Activated naive CD8-positive, alpha-beta T cell treated with anti-CD3 and anti-CD28 coated beads for 36 hours (primary cell): ENCODE results near the gene HLCS. TPM values are rescaled to one million over a fixed set of nuclear protein-coding genes. Genes with fewer than 3 reads are reported as not detected.

Experiments used
- DNase-seq: peaks from one replicate; pipeline ENCODE4 v3.0.0; 2021
- H3K27ac Mint-ChIP-seq: one replicate; pipeline ENCODE4 v1.8.0; 2022; ENCODE audit warnings: mild to moderate bottlenecking, moderate library complexity, mixed read lengths
- H3K27me3 Mint-ChIP-seq: one replicate; pipeline ENCODE4 v1.8.0; 2022; ENCODE audit warnings: mild to moderate bottlenecking, mixed read lengths
- H3K36me3 Mint-ChIP-seq: one replicate; pipeline ENCODE4 v1.8.0; 2021; ENCODE audit warnings: mild to moderate bottlenecking, mixed read lengths
- H3K4me1 Mint-ChIP-seq: one replicate; pipeline ENCODE4 v1.8.0; 2021; ENCODE audit warnings: mixed read lengths
- H3K4me3 Mint-ChIP-seq: one replicate; pipeline ENCODE4 v1.8.0; 2022; ENCODE audit warnings: mild to moderate bottlenecking, moderate library complexity, mixed read lengths
- H3K9me3 Mint-ChIP-seq: one replicate; pipeline ENCODE4 v1.8.0; 2022; ENCODE audit warnings: mixed read lengths
- total RNA-seq, 2 experiments: library from RNA; stranded (reverse); gene quantifications; one replicate each; pipeline ENCODE4 v1.2.3, GENCODE V29; 2021

Gene HLCS
- total RNA-seq, 2 experiments from 2014 or later: 12.2 to 13.7 TPM

DNA sequence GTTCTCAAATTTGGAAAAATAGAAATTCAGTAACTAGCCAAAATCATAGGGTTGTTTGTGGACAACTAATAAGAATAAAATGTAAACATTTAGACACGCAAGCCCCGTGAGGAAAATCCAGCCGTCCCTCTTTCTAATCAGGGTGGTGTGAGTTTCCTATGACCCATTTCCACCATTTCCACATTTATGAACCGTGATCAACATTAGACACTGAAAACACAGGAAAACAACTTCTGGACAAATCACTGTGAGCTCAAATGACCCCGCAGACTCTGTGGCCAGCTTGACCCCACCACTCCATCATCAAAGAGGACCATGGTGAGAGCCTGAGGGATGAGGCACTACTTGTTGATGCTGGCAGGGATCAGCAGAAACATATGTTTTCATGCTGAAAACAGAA lies 166.6 kb downstream of the HLCS start:
- H3K27ac Mint-ChIP-seq: no peak overlapping the region
- H3K27me3 Mint-ChIP-seq: no peaks in the 10 kb centered on the region
- H3K4me1 Mint-ChIP-seq: no peaks in the 10 kb centered on the region
- H3K9me3 Mint-ChIP-seq: peaks cover 21% of the 10 kb centered on the region
- H3K4me3 Mint-ChIP-seq: no peak overlapping the region
- no peak for DNase-seq
- peaks cover 42% of the 10 kb centered on the region for H3K36me3 Mint-ChIP-seq

DNA sequence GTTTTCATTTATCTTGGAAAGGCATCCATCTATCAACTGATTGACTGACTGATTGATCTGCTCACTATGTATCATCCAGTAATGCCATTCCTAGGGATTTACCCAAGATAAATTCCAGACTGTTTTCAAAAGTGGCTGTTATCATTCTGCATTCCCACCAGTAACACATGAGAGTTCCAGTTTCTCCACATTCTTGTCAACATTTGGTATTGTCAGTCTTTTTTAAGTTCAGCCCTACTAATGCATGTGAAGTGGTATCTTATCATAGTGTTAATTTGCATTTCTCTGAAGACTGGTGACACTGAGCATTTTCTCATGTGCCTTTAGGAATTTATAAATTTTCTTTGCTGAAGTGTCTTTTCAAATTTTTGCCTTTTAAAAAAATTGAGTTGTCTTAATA lies 168.0 kb downstream of the HLCS start:
- H3K4me1 Mint-ChIP-seq: no peaks in the 10 kb centered on the region
- no peak for DNase-seq
- no peak overlapping the region for H3K27ac Mint-ChIP-seq
- peaks cover 21% of the 10 kb centered on the region for H3K9me3 Mint-ChIP-seq
- peaks cover 46% of the 10 kb centered on the region for H3K36me3 Mint-ChIP-seq
- no peaks in the 10 kb centered on the region for H3K27me3 Mint-ChIP-seq
- no peak overlapping the region for H3K4me3 Mint-ChIP-seq

DNA sequence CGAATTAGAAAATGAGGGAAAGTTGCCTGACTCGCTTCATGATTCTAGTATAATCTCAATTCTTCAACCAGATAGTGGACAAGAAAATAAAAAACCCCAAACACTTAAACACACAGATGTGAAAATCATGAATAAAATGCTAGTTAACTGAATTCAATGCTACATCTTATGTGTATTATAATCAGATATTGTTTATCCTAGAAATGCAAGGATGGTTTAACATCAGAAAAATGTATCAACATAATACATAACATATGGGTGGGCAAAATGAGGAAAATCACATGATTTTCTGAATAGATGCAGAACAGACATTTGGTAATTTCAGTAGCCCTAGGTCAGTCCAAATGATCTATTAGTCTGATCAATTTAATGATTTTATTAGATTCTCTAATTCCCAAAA lies 170.4 kb downstream of the HLCS start:
- Mint-ChIP-seq H3K4me3 (no peak overlapping the region), H3K4me1 (peaks cover 3% of the 10 kb centered on the region), H3K9me3 (peaks cover 21% of the 10 kb centered on the region), H3K27me3 (no peaks in the 10 kb centered on the region), H3K36me3 (peaks cover 39% of the 10 kb centered on the region), H3K27ac (no peak overlapping the region)
- no peak for DNase-seq

DNA sequence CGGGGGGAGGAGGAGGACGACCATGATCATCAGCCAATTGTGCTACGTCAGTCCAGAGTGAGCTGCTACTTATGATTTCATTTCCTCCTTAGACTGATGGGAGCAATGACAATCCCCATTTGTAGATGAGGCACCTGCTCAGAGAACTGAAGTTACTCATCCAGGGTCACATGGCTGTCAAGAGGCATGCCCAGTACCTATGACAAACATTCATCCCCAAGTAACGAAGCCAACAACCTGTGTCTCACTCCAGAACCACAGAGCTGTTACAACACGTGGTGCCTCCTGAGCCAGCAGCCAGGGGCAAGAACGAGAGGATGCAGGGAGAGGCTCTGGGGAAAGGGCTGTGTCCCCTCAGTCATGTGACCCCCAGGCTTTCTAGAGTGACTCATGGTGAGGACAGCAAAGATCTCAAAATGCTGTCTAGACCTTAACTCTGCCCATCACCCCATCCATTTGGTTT lies 173.9 kb downstream of the HLCS start:
- Mint-ChIP-seq H3K4me3 (no peak overlapping the region), H3K9me3 (peaks cover 6% of the 10 kb centered on the region), H3K27me3 (no peaks in the 10 kb centered on the region), H3K27ac (no peak overlapping the region), H3K36me3 (peaks cover 16% of the 10 kb centered on the region), H3K4me1 (peaks cover 3% of the 10 kb centered on the region)
- no peak for DNase-seq

DNA sequence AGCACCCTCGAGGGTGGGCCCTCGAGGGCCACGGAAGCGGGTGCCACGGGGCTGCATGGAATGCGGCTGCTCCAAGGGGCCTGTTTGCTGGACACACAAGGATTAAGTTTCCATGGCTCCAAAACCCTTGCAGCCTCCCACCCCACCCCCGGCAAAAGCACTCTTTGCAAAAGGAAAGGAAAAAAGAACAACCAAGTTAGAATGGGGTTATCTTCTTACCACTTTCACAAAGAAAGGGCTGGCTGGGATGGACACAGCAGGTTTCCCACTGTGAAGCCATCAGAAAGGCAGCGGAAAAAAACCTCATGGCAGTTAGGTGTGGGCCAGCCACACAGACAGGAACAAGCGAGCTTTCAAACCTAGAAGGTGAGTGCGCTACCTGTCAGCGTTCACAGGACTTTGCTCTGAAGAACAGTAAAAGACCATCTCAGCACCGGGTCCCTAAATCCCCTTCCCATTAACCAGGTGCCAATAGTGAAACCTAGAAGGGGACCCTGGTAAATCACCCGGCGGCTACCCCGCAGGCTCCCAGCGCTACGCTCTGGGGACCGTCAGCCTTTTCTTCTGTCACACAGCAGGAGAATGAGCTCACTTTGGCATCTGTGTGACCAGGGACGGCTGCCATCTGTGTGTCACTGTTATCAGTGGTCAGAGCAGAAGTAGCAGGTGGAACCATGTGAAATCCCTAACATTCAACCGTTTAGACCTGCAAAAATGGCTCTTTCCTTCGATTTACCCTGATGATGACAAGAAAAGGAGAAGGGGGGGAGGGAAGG lies 174.6 kb downstream of the HLCS start:
- no peaks in the 10 kb centered on the region for H3K27me3 Mint-ChIP-seq
- H3K9me3 Mint-ChIP-seq: peaks cover 6% of the 10 kb centered on the region
- no peak overlapping the region for H3K27ac Mint-ChIP-seq
- H3K4me1 Mint-ChIP-seq: peaks cover 3% of the 10 kb centered on the region
- no peak for DNase-seq
- peaks cover 13% of the 10 kb centered on the region for H3K36me3 Mint-ChIP-seq
- no peak overlapping the region for H3K4me3 Mint-ChIP-seq

DNA sequence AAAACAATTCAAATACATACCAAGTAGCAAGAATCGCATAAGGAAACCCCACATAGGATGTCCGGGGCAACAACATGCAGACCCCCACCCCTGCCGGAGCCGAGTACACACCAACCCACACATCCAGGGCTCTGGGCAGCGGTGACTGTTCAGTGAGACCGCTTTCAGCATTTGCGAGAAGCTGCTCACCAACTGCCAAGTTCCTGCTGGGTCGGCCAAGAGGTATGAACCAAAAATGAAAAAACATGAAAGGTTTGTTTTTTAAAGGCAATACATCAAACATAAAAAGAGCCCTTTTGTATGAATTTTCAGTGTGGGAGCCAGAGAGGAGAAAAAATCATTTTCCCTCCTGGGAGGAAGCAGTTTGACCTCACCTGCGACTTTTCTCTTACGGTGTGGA lies 175.3 kb downstream of the HLCS start:
- Mint-ChIP-seq H3K27me3 (no peaks in the 10 kb centered on the region), H3K27ac (no peak overlapping the region), H3K4me3 (no peak overlapping the region), H3K9me3 (peaks cover 2% of the 10 kb centered on the region), H3K4me1 (peaks cover 3% of the 10 kb centered on the region), H3K36me3 (peaks cover 16% of the 10 kb centered on the region)
- DNase-seq: no peak

DNA sequence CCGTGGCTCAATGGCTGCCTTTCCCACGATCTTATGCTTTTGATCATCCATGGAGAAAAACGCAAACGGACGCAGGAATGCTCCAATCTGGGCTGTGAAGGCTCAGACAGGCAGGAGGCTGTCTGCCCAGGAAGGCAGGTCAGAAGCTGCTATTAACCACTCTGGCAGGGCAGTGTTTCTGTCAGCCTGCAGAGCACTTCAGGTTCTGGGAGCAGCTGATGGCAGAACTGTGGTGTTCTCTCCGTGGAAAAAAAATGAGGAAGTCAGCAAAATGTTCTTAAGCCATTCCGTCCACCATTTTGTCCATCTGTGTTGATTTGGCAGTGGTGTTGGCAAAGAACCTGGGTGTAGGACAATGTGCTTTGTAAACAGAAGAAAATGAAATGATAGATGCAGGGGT lies 175.9 kb downstream of the HLCS start:
- Mint-ChIP-seq H3K27ac (no peak overlapping the region), H3K4me1 (peaks cover 3% of the 10 kb centered on the region), H3K36me3 (peaks cover 16% of the 10 kb centered on the region), H3K9me3 (no peaks in the 10 kb centered on the region), H3K27me3 (no peaks in the 10 kb centered on the region), H3K4me3 (no peak overlapping the region)
- no peak for DNase-seq

DNA sequence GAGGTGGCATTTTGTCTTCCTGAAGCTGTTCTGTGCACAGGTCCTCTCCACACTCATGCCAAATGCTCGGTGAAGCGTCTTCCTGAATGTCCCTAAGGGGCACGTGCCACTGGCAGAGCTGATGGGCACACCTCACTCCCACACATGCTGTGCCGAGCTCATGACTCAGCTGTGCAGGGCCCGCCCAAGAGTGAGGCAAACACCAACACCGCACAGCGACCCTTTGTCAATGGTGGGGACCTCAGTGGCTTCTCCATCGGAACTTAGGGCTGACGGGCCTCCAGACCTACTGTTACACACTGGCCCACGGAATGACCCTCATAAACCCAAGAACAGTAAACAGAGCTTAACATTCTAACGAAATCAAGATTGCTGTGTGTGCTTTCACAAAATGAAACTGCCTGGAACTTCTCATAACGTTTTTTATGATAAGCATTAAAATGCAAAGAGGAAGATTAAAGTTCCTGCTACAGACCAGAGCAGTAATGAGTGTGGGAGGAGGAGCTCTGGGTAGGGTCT lies 178.3 kb downstream of the HLCS start:
- H3K9me3 Mint-ChIP-seq: no peaks in the 10 kb centered on the region
- no peak overlapping the region for H3K4me3 Mint-ChIP-seq
- H3K36me3 Mint-ChIP-seq: peaks cover 5% of the 10 kb centered on the region
- peaks cover 3% of the 10 kb centered on the region for H3K4me1 Mint-ChIP-seq
- DNase-seq: no peak
- H3K27me3 Mint-ChIP-seq: no peaks in the 10 kb centered on the region
- no peak overlapping the region for H3K27ac Mint-ChIP-seq

DNA sequence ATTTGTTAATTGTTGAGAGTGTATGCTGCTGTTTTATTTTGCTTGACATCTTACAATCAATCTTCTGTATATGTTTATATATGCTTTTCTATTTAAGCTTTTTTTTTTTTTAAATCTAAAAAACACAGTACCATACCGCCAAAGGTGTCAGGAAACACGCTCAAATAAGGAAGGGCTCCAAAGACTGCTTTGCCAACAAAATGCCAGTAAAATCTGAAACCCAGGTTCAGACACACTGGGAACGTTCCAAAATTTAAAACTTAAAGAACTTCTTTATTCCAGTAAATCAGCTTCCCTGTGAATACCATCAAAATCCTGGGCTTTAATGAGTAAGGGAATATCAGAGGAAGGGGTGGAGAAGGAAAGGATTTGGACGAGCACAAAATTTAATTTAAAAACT lies 180.3 kb downstream of the HLCS start:
- Mint-ChIP-seq H3K27me3 (no peaks in the 10 kb centered on the region), H3K27ac (no peak overlapping the region), H3K36me3 (peaks cover 5% of the 10 kb centered on the region), H3K4me1 (no peaks in the 10 kb centered on the region), H3K9me3 (no peaks in the 10 kb centered on the region), H3K4me3 (no peak overlapping the region)
- DNase-seq: no peak

DNA sequence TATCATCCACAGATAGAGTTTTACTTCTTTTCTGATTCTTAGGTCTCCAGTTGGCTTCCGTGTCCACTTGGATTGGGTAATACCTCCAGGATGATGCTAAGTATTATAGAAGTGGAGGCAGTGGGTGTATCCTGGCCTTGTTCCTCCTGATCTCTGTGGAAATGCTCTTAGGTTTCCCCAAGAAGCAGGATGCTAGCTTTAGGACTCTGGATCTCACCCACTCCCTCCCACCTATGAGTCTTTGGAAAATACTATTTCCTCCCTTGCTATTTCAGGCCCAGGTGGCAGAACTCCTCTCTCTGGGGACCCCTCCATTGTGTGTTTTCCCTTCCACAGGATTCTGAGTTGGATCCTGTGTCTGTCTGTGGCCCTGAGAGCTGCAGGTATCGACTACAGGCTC lies 180.9 kb downstream of the HLCS start:
- Mint-ChIP-seq H3K9me3 (no peaks in the 10 kb centered on the region), H3K36me3 (peaks cover 5% of the 10 kb centered on the region), H3K27ac (no peak overlapping the region), H3K27me3 (no peaks in the 10 kb centered on the region), H3K4me3 (no peak overlapping the region), H3K4me1 (no peaks in the 10 kb centered on the region)
- DNase-seq: no peak

DNA sequence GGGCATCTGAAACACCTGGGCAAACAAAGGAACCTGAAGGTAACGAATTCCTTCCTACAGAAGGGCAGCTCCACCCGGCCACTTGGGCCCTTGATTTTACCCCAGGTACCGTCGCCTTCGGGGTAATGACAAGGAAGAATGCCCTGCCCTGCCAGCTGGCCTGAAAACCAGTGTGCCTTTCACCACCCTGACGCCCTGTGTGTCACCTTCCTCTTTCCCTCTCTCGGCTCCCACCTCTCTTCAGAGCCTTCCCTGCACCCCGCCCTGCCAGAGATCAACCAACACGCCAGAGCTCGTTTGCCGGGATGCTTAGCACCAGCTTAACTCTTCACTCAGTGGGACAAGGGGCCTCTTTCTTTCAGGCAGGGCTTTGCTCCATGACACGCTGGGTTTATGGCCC lies 181.5 kb downstream of the HLCS start:
- Mint-ChIP-seq H3K9me3 (no peaks in the 10 kb centered on the region), H3K4me3 (no peak overlapping the region), H3K36me3 (peaks cover 3% of the 10 kb centered on the region), H3K27ac (no peak overlapping the region), H3K4me1 (no peaks in the 10 kb centered on the region), H3K27me3 (no peaks in the 10 kb centered on the region)
- no peak for DNase-seq

DNA sequence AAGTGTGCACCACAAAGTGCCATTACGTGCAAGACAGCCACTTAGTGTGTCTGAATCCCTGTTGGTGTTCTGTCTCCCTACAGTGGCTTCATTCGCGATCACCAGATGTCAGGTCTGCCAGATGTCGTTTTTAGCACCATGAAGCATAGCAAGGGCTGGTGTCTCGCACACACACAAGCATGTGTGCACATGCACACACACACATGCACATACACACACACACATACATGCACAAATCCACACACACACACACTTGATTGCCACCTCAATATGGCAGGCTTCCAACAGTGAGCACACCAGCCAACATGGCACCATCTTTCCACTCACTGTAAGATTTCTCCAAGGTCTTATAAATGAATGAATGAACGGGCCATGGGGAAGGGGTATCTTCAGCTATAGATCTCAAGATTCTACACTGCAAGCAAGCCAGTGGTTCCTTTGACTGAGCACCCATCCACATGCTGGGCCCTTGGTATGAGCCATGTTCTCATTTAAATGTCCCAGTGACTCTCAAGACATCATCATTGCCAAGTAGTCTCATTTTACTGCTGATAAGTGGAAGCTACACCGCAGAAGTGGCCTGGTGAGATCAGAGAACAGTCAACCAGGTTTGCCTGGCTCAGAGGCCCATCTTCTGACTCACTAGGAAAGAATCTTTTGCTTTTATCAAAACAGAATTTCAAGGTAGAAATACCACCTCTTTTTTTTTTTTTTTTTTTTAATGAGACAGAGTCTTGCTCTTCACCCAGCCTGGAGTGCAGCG lies 182.7 kb downstream of the HLCS start:
- Mint-ChIP-seq H3K36me3 (peaks cover 3% of the 10 kb centered on the region), H3K4me3 (no peak overlapping the region)

DNA sequence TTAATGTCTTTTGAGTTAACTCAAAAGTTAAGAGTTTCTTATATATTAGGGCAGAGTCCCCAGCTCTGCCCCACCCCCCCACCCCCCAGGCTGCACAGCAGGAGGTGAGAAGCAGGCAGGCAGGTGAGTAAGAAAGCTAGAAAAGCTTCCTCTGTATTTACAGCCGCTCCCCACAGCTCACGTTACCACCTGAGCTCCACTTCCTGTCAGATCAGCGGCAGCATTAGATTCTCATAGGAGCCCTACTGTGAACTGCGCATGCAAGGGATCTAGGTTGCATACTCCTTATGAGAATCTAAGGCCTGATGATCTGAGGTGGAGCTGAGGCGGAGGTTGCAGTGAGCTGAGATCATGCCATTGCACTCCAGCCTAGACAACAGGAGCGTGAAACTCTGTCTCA lies 185.6 kb downstream of the HLCS start:
- H3K4me1 Mint-ChIP-seq: no peaks in the 10 kb centered on the region
- H3K27me3 Mint-ChIP-seq: no peaks in the 10 kb centered on the region
- H3K36me3 Mint-ChIP-seq: no peaks in the 10 kb centered on the region
- no peak overlapping the region for H3K4me3 Mint-ChIP-seq
- no peak for DNase-seq
- H3K27ac Mint-ChIP-seq: no peak overlapping the region
- no peaks in the 10 kb centered on the region for H3K9me3 Mint-ChIP-seq

More for the DNA sequence above, 182.7 kb downstream of the HLCS start:
- no peak for DNase-seq
- Mint-ChIP-seq H3K27me3 (no peaks in the 10 kb centered on the region), H3K27ac (no peak overlapping the region), H3K4me1 (no peaks in the 10 kb centered on the region), H3K9me3 (no peaks in the 10 kb centered on the region)

DNA sequence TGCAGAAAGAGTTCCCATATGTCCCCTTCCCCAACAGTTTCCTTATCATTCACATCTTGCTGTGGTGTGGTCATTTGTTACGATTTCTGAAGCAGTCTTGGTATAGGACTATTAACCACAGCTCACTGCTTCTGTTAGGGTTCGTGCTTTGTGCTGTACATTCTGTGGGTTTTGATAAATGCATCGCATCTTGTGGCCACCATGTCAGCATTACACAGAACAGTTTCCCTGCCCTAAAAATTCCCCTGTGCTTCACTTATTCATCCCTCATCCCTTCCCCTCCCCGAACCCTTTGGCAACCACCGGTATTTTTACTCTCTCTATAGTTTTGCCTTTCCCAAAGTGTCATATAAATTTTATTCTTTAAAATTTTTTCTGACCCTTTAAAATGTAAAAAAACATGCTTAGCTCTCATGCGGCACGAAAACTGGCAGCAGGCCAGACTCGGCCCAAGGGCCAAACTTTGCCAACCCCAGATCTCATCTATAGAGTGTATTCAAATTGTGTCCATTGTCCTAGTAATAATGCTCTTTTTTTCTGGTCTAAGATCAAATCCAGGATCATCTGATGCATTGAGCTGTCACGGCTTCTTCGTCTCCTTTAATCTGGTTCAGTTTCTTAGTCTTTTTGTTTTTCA lies 189.4 kb downstream of the HLCS start:
- Mint-ChIP-seq H3K27ac (no peak overlapping the region), H3K9me3 (no peaks in the 10 kb centered on the region), H3K36me3 (no peaks in the 10 kb centered on the region), H3K27me3 (no peaks in the 10 kb centered on the region), H3K4me1 (no peaks in the 10 kb centered on the region), H3K4me3 (no peak overlapping the region)
- no peak for DNase-seq

DNA sequence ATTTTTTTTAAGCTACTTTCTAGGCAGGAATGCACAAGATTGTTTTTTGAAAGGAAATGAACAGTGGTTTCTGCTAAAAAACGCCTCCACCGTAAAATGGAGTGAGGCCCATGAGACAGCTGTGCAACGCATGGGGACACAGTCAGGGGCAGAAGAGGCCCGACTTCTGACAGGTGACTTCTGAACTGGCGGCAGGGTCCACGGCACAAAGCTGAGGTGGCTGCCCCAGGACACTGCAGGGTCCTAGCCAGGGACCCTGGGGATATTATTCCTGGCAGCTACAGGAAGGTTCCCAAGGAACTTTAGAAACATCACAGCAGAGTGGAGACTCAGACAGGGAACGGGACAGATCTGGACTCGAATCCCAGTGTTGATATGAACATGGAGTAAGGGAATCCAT lies 192.5 kb downstream of the HLCS start:
- Mint-ChIP-seq H3K9me3 (no peaks in the 10 kb centered on the region), H3K4me1 (no peaks in the 10 kb centered on the region), H3K27me3 (no peaks in the 10 kb centered on the region), H3K4me3 (no peak overlapping the region), H3K36me3 (no peaks in the 10 kb centered on the region), H3K27ac (no peak overlapping the region)
- no peak for DNase-seq
